SK-N-SH (cell line): ENCODE results near the gene NARS2. TPM values are rescaled to one million over a fixed set of nuclear protein-coding genes. Genes with fewer than 3 reads are reported as not detected.

Experiments
- CTCF ChIA-PET: fragments of 300-600, 350-600 bp; formaldehyde crosslinking; extraction: SDS; loops from one replicate; lab custom pipeline; 2021; lab: Yijun Ruan, JAX
- POLR2A ChIA-PET: fragments of 350-600 bp; sonication (Branson Sonifier 250); formaldehyde crosslinking; extraction: SDS; loops from one replicate; lab custom pipeline; 2020; ENCODE audit warnings: antibody characterized with exemption, inconsistent platforms; lab: Yijun Ruan, JAX
- DNase-seq: peaks from one replicate; pipeline ENCODE4 v3.0.0; 2012
- H2AFZ ChIP-seq: fragments of 200-600 bp; sonication (generic); 2 replicates; pipeline ENCODE4 v1.8.1; 2016; ENCODE audit warnings: antibody characterized with exemption, mild to moderate bottlenecking, low read depth
- H3F3A ChIP-seq: fragments of 200-600 bp; sonication (generic); replicated peaks from 2 replicates; pipeline ENCODE3; 2016; ENCODE audit warnings: antibody characterized with exemption, mild to moderate bottlenecking; ENCODE audit not compliant: insufficient read depth
- H3K27ac ChIP-seq, 2 experiments: fragments of 200-500 bp in 1 of 2; fragments of 200-600 bp in 1 of 2; sonication (Bioruptor generic) in 1 of 2; sonication (generic), shearing (Covaris generic) in 1 of 2; 2 replicates each; pipeline versions ENCODE4 v1.5.1 to v1.6.1; 2014 to 2016; ENCODE audit warnings: low read depth in 2 of 2, inconsistent platforms in 1 of 2, low read length in 1 of 2, mild to moderate bottlenecking in 1 of 2, mixed read lengths in 1 of 2
- H3K27me3 ChIP-seq: fragments of 200-600 bp; sonication (generic), shearing (Covaris generic); 2 replicates; pipeline ENCODE4 v1.6.1; 2016; ENCODE audit warnings: mixed run types; ENCODE audit not compliant: insufficient read depth
- H3K36me3 ChIP-seq, 2 experiments: fragments of 200-500 bp in 1 of 2; fragments of 200-600 bp in 1 of 2; sonication (Bioruptor generic) in 1 of 2; sonication (generic) in 1 of 2; replicated peaks in 1 of 2; 2 replicates each; pipeline versions ENCODE3 to v1.5.1; 2014 to 2016; ENCODE audit warnings: low read length in 1 of 2, mild to moderate bottlenecking in 1 of 2; ENCODE audit not compliant: insufficient read depth in 2 of 2, control insufficient read depth in 1 of 2
- H3K4me1 ChIP-seq, 2 experiments: fragments of 200-500 bp in 1 of 2; fragments of 200-600 bp in 1 of 2; sonication (Bioruptor generic) in 1 of 2; sonication (generic), shearing (Covaris generic) in 1 of 2; 2 replicates each; pipeline versions ENCODE4 v1.5.1 to v1.6.1; 2014 to 2016; ENCODE audit warnings: low read depth in 1 of 2, low read length in 1 of 2, mixed run types in 1 of 2; ENCODE audit not compliant: insufficient read depth in 2 of 2, control insufficient read depth in 1 of 2
- H3K4me2 ChIP-seq: fragments of 200-600 bp; sonication (generic), shearing (Covaris generic); 2 replicates; pipeline ENCODE4 v1.6.1; 2017; ENCODE audit warnings: mixed run types
- H3K4me3 ChIP-seq, 2 experiments: fragments of 200-500 bp in 1 of 2; fragments of 200-600 bp in 1 of 2; sonication (Bioruptor generic) in 1 of 2; sonication (generic), shearing (Covaris generic) in 1 of 2; 2 replicates each; pipeline versions ENCODE4 v1.5.1 to v1.8.1; 2014 to 2016; ENCODE audit warnings: low read depth in 2 of 2, inconsistent platforms in 1 of 2, low read length in 1 of 2, mild to moderate bottlenecking in 1 of 2, mixed read lengths in 1 of 2, moderate library complexity in 1 of 2
- H3K79me2 ChIP-seq: fragments of 200-600 bp; sonication (generic); 2 replicates; pipeline ENCODE4 v1.8.1; 2017; ENCODE audit warnings: mild to moderate bottlenecking; ENCODE audit not compliant: insufficient read depth
- H3K9ac ChIP-seq: fragments of 200-600 bp; sonication (generic); 2 replicates; pipeline ENCODE4 v1.6.1; 2017; ENCODE audit warnings: mixed run types
- H3K9me2 ChIP-seq: fragments of 200-600 bp; sonication (generic); 2 replicates; pipeline ENCODE4 v1.6.1; 2017; ENCODE audit warnings: mixed run types
- H3K9me3 ChIP-seq: fragments of 200-600 bp; sonication (generic); 2 replicates; pipeline ENCODE4 v1.6.1; 2017; ENCODE audit warnings: mixed run types, mild to moderate bottlenecking, moderate library complexity
- H4K20me1 ChIP-seq: fragments of 200-600 bp; sonication (generic); 2 replicates; pipeline ENCODE4 v1.6.1; 2017; ENCODE audit warnings: mild to moderate bottlenecking, mixed run types; ENCODE audit not compliant: insufficient read depth
- CHD2 ChIP-seq: fragments of 150-350 bp; IDR thresholded peaks from 2 replicates; pipeline ENCODE4 v1.6.1; 2018; ENCODE audit warnings: low read length; ENCODE audit not compliant: partially characterized antibody
- ELF1 ChIP-seq: IDR thresholded peaks from 2 replicates; pipeline ENCODE4 v1.4.0; 2012
- EZH2phosphoT487 ChIP-seq: fragments of 200-600 bp; sonication (generic); IDR thresholded peaks from 2 replicates; pipeline ENCODE4 v1.6.1; 2017; ENCODE audit warnings: low read depth, mixed run types, mild to moderate bottlenecking, antibody characterized with exemption, moderate library complexity, borderline replicate concordance
- FOSL2 ChIP-seq: IDR thresholded peaks from 2 replicates; pipeline ENCODE4 v1.4.0; 2012; ENCODE audit warnings: low read depth, mild to moderate bottlenecking, moderate library complexity, borderline replicate concordance
- GATA2 ChIP-seq: sonication (generic); formaldehyde crosslinking; IDR thresholded peaks from 2 replicates; pipeline ENCODE4 v1.5.0; 2020; ENCODE audit warnings: mild to moderate bottlenecking, missing genetic modification reagents
- JUND ChIP-seq: IDR thresholded peaks from 2 replicates; pipeline ENCODE4 v1.4.0; 2012
- NFIC ChIP-seq: IDR thresholded peaks from 2 replicates; pipeline ENCODE4 v1.4.0; 2012; ENCODE audit warnings: borderline replicate concordance
- NRF1 ChIP-seq: IDR thresholded peaks from 2 replicates; pipeline ENCODE4 v1.6.1; 2012; ENCODE audit warnings: low read depth, mild to moderate bottlenecking, low read length
- POLR2AphosphoS5 ChIP-seq: IDR thresholded peaks from 2 replicates; pipeline ENCODE4 v1.6.1; 2012; ENCODE audit warnings: low read depth, low read length
- SIN3A ChIP-seq: IDR thresholded peaks from 2 replicates; pipeline ENCODE4 v1.6.1; 2012; ENCODE audit warnings: low read depth, mild to moderate bottlenecking, low read length, moderate library complexity, borderline replicate concordance
- SMC3 ChIP-seq: IDR thresholded peaks from 2 replicates; pipeline ENCODE4 v1.6.1; 2012; ENCODE audit warnings: low read depth, low read length, improper control_type of control experiment
- TEAD4 ChIP-seq: IDR thresholded peaks from 2 replicates; pipeline ENCODE4 v1.4.0; 2012; ENCODE audit warnings: mild to moderate bottlenecking, borderline replicate concordance; ENCODE audit not compliant: insufficient read depth
- YY1 ChIP-seq: IDR thresholded peaks from 2 replicates; pipeline ENCODE4 v1.4.0; 2012; ENCODE audit warnings: low read depth, mild to moderate bottlenecking
- WGBS: methylation state at CpG from one replicate; pipeline ENCODE4 v1.1.6; 2017; ENCODE audit warnings: low lambda C conversion rate; 5-methylcytosine and 5-hydroxymethylcytosine counted together
- polyA plus RNA-seq, 3 experiments: library from polyadenylated mRNA; depleted of rRNA; stranded (reverse); fragments of >200 nt; gene quantifications; 2 replicates each; pipeline ENCODE4 v1.2.3, GENCODE V29; 2012
- TF ChIP-seq, protein P1 (sequence below): fragments of 200-600 bp; sonication (generic); IDR thresholded peaks from 2 replicates; pipeline ENCODE4 v1.6.1; 2017; ENCODE audit warnings: antibody characterized with exemption, mild to moderate bottlenecking, moderate library complexity
- TF ChIP-seq, protein P2 (sequence below): IDR thresholded peaks from 2 replicates; pipeline ENCODE4; 2012
- TF ChIP-seq, protein P3 (sequence below): IDR thresholded peaks from 2 replicates; pipeline ENCODE4 v1.4.0; 2012; ENCODE audit warnings: low read depth
- TF ChIP-seq, protein P4 (sequence below): IDR thresholded peaks from 2 replicates; pipeline ENCODE4 v1.4.0; 2012; ENCODE audit warnings: low read depth, borderline replicate concordance
- TF ChIP-seq, protein P5 (sequence below): fragments of 150-350 bp; IDR thresholded peaks from 2 replicates; pipeline ENCODE4 v1.6.1; 2016; ENCODE audit warnings: mild to moderate bottlenecking, low read depth, low read length

NARS2 gene
- polyA plus RNA-seq, 1 of the 3 experiments (the other 2 are of a cell fraction) = 8.9 TPM

DNA sequence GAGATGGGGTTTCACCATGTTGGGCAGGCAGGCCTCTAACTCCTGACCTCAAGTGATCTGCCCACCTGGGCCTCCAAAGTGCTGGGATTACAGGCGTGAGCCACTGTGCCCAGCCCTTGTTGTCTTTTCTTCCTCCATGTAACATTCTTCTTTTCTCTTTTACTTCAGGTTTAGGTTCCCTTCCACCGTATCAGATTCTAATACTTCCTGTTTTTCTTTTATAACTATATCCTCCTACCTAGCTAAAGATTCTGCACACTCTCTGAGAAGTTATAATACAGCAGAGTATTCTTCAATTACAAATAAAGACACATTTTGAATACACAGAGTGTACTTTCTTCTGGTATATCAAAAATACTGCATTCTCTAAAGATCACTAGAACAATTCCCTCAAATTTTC is 123.8 kb downstream of the NARS2 start:
- Histone ChIP-seq H3K79me2 (no peaks in the 10 kb centered on the region), H3K27ac (peak overlapping the region in 1 of 2 experiments; percentile 29; a peak in 2 of 4 replicates), H3K27me3 (no peaks in the 10 kb centered on the region), H3K9me3 (no peaks in the 10 kb centered on the region), H3K4me1 (peaks cover 0 to 12% of the 10 kb centered on the region in 2 experiments; a peak in 2 of 4 replicates), H4K20me1 (no peaks in the 10 kb centered on the region), H3K4me2 (no peak overlapping the region), H3K9ac (no peak overlapping the region), H3K4me3 (no peak overlapping the region), H3F3A (no peaks in the 10 kb centered on the region), H3K9me2 (no peaks in the 10 kb centered on the region), H2AFZ (no peak overlapping the region), H3K36me3 (no peaks in the 10 kb centered on the region)
- CTCF ChIA-PET = no interaction called here
- DNase-seq = no peak
- POLR2A ChIA-PET = no interaction called here
- TF ChIP-seq EZH2phosphoT487 (no peak), YY1 (no peak)
- TF ChIP-seq, protein P1, sequence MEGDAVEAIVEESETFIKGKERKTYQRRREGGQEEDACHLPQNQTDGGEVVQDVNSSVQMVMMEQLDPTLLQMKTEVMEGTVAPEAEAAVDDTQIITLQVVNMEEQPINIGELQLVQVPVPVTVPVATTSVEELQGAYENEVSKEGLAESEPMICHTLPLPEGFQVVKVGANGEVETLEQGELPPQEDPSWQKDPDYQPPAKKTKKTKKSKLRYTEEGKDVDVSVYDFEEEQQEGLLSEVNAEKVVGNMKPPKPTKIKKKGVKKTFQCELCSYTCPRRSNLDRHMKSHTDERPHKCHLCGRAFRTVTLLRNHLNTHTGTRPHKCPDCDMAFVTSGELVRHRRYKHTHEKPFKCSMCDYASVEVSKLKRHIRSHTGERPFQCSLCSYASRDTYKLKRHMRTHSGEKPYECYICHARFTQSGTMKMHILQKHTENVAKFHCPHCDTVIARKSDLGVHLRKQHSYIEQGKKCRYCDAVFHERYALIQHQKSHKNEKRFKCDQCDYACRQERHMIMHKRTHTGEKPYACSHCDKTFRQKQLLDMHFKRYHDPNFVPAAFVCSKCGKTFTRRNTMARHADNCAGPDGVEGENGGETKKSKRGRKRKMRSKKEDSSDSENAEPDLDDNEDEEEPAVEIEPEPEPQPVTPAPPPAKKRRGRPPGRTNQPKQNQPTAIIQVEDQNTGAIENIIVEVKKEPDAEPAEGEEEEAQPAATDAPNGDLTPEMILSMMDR = no peak
- 99% methylated on average over 2 of the region's 2 CpGs for WGBS

DNA sequence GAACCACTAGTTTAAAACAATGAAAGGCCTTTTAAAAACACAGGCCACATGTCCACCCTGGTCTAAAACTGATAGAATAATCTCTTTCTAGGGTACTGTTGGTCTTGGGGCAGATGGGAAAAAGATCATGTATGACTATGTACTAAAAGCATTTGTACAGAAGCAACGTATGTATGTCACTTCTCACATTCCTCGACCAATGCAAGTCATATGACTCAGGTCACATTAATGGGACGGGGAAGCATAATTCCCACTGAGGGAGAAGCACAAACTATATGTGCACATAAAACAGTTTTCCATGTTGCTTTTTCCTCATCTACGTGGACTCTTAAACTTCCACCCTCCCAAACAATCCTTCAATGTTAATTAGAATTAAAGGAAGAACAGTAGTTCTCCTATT is 124.8 kb downstream of the NARS2 start:
- no peak for DNase-seq
- H3K4me3 ChIP-seq = no peak overlapping the region
- H3K27ac ChIP-seq = peak overlapping the region in 1 of 2 experiments; percentile 5; a peak in 1 of 4 replicates
- H4K20me1 ChIP-seq = no peaks in the 10 kb centered on the region
- no peaks in the 10 kb centered on the region for H3K9me3 ChIP-seq
- ChIA-PET POLR2A (no interaction called here), CTCF (no interaction called here)
- 76% methylated on average over 4 of the region's 4 CpGs for WGBS
- H2AFZ ChIP-seq = no peak overlapping the region
- H3K4me2 ChIP-seq = no peak overlapping the region
- no peaks in the 10 kb centered on the region for H3K9me2 ChIP-seq
- peaks cover 0 to 9% of the 10 kb centered on the region in 2 experiments; a peak in 2 of 4 replicates for H3K4me1 ChIP-seq
- no peak for TF ChIP-seq SIN3A
- TF ChIP-seq JUND = no peak
- no peak for TF ChIP-seq POLR2AphosphoS5
- no peak for TF ChIP-seq NFIC
- TF ChIP-seq ELF1 = no peak
- TF ChIP-seq, protein P2, sequence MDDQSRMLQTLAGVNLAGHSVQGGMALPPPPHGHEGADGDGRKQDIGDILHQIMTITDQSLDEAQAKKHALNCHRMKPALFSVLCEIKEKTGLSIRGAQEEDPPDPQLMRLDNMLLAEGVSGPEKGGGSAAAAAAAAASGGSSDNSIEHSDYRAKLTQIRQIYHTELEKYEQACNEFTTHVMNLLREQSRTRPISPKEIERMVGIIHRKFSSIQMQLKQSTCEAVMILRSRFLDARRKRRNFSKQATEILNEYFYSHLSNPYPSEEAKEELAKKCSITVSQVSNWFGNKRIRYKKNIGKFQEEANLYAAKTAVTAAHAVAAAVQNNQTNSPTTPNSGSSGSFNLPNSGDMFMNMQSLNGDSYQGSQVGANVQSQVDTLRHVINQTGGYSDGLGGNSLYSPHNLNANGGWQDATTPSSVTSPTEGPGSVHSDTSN = no peak
- TF ChIP-seq CHD2 = no peak
- TF ChIP-seq, protein P3, sequence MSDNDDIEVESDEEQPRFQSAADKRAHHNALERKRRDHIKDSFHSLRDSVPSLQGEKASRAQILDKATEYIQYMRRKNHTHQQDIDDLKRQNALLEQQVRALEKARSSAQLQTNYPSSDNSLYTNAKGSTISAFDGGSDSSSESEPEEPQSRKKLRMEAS = no peak
- TF ChIP-seq FOSL2 = no peak
- TF ChIP-seq TEAD4 = no peak
- TF ChIP-seq, protein P4, sequence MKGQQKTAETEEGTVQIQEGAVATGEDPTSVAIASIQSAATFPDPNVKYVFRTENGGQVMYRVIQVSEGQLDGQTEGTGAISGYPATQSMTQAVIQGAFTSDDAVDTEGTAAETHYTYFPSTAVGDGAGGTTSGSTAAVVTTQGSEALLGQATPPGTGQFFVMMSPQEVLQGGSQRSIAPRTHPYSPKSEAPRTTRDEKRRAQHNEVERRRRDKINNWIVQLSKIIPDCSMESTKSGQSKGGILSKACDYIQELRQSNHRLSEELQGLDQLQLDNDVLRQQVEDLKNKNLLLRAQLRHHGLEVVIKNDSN = no peak
- no peak for TF ChIP-seq EZH2phosphoT487
- TF ChIP-seq, protein P5, sequence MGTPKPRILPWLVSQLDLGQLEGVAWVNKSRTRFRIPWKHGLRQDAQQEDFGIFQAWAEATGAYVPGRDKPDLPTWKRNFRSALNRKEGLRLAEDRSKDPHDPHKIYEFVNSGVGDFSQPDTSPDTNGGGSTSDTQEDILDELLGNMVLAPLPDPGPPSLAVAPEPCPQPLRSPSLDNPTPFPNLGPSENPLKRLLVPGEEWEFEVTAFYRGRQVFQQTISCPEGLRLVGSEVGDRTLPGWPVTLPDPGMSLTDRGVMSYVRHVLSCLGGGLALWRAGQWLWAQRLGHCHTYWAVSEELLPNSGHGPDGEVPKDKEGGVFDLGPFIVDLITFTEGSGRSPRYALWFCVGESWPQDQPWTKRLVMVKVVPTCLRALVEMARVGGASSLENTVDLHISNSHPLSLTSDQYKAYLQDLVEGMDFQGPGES = no peak
- TF ChIP-seq SMC3 = no peak
- no peak for TF ChIP-seq NRF1
- no peak for TF ChIP-seq GATA2
- H3K9ac ChIP-seq = no peak overlapping the region
- no peaks in the 10 kb centered on the region for H3K27me3 ChIP-seq
- no peaks in the 10 kb centered on the region for H3F3A ChIP-seq
- no peaks in the 10 kb centered on the region for H3K79me2 ChIP-seq
- no peaks in the 10 kb centered on the region for H3K36me3 ChIP-seq
